Retinal pigment epithelial cell (primary cell): Measurements from ENCODE around the gene AGMO.

Experiments
- DNase-seq: peaks from one replicate; pipeline ENCODE4 v3.0.0-alpha.2; 2010; ENCODE audit warnings: low read depth
- H3K4me3 ChIP-seq: 2 replicates; pipeline ENCODE4 v1.5.1; 2011; ENCODE audit warnings: mild to moderate bottlenecking, low read length, control low read depth, moderate library complexity
- CTCF ChIP-seq: conservative IDR thresholded peaks from 2 replicates; pipeline ENCODE4 v1.5.1; 2011; ENCODE audit warnings: low read depth, low read length, control low read depth, inconsistent platforms

The AGMO gene

GRCh38 chr7:15370441-15370840, 191.4 kb downstream of the AGMO start:
- no peak for DNase-seq
- no peak overlapping the region for H3K4me3 ChIP-seq
- no peak for TF ChIP-seq CTCF

DNA sequence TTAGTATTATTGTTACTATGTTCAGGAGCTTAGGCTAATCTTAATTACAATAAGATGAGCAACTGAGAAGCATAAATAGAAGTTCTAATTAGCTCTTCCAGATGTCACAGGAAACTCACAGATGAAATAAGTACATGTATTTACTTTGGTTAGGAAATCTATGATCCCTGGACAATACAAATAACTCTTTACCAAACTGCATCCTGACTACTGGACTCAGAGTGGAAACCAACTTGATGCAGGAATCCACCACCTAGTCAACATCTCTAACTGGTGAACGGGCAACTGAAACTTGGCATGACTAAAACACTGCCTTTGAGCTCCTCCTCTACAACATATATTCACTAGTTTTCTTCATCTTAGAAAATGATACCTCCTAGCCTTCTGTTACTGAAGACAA, 193.2 kb downstream of the AGMO start:
- no peak for DNase-seq
- TF ChIP-seq CTCF, result no peak
- H3K4me3 ChIP-seq, result no peak overlapping the region

DNA sequence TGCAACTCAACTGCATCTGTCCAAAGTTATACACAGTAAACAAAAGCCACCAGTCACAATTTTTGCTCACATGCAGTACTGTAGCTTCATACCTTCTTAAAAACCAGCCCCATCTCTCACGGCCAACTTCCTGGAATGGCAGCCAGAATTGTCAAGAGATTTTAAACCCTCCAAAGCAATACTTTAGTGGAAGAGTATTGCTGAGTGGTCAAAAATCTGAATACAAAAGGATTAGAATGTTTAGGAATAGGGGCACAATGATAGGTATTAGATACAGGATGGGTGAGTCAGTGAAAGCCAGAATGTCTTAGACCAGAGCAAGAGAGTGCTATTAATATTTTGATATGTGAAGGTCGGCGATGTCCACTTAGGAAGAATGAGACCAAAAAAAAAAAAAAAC, 193.9 kb downstream of the AGMO start:
- no peak overlapping the region for H3K4me3 ChIP-seq
- no peak for TF ChIP-seq CTCF
- DNase-seq, result no peak

DNA sequence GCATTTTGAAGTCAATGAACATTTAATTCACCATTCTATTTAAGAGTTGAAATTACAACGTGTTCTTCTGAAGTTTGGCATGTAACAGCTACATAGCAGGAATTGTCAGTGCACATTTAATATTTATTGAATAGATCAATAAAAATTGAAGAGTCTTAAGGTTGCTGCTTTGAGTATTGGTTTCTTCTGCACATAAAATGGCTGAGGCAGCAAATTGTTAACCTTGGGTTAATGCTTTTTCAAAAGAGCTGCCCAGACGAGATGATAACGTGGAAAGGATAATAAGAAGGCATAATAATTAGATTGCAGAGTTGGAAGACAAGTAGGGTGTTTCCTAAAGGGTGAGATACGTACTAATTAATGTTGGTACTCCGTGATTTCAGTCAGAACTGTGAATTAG, 203.7 kb downstream of the AGMO start:
- no peak overlapping the region for H3K4me3 ChIP-seq
- no peak for DNase-seq
- no peak for TF ChIP-seq CTCF

- H3K4me3 ChIP-seq, result no peak overlapping the region
- no peak for DNase-seq
- TF ChIP-seq CTCF, result no peak
Measured at GRCh38 chr7:15352421-15353206, 209.2 kb downstream of the AGMO start.

- DNase-seq, result no peak
Measured at GRCh38 chr7:15345216-15345615, 216.6 kb downstream of the AGMO start.

More at GRCh38 chr7:15345216-15345615, 216.6 kb downstream of the AGMO start:
- TF ChIP-seq CTCF, result no peak
- no peak overlapping the region for H3K4me3 ChIP-seq
